A549 treated with dexamethasone at 1 μM for 4 hours (cell line): ENCODE results near the gene DAAM1. TPM values are rescaled to one million over a fixed set of nuclear protein-coding genes. Genes with fewer than 3 reads are reported as not detected.

Experiments
- total RNA-seq: library from RNA; stranded (reverse); fragments of 200-300 nt; extraction: Qiagen RNA extraction; gene quantifications from 5 replicates; pipeline ENCODE4 v1.2.3, GENCODE V29; 2022

The DAAM1 gene
- 10.4 to 12.7 TPM (median 11.1 TPM) in 5 replicates for total RNA-seq

GRCh38 chr14:59188461-59189090, at the start of gene DAAM1:
TSS of gene DAAM1 (plus strand) at chr14:59188667. CDS start at chr14:59263478, 74,811 bp downstream.

